GM12891 (cell line): ENCODE data around the gene CD163.

ENCODE experiments used
- DNase-seq: peaks from one replicate; pipeline ENCODE4 v3.0.0; 2011; ENCODE audit warnings: low spot score; ENCODE audit not compliant: insufficient read length
- FAIRE-seq: peaks from 2 replicates; lab custom pipeline; 2011; peaks lifted over from hg19 to GRCh38; lab: Jason Lieb, UNC
- PAX5 ChIP-seq: IDR thresholded peaks from 2 replicates; pipeline ENCODE4 v1.6.1; 2011; ENCODE audit warnings: low read length, moderate library complexity, mild to moderate bottlenecking; ENCODE audit not compliant: insufficient read depth, severe bottlenecking
- POLR2A ChIP-seq: IDR thresholded peaks from 2 replicates; pipeline ENCODE4 v1.6.1; 2011; ENCODE audit warnings: low read depth, low read length, control low read depth
- POLR2AphosphoS5 ChIP-seq: IDR thresholded peaks from 2 replicates; pipeline ENCODE4 v1.6.1; 2011; ENCODE audit warnings: low read depth, low read length, control low read depth
- POU2F2 ChIP-seq: IDR thresholded peaks from 2 replicates; pipeline ENCODE4 v1.6.1; 2011; ENCODE audit warnings: low read depth, mild to moderate bottlenecking, control low read depth, low read length, moderate library complexity
- SPI1 ChIP-seq: IDR thresholded peaks from 2 replicates; pipeline ENCODE4 v1.6.1; 2011; ENCODE audit warnings: low read depth, low read length, control low read depth
- TAF1 ChIP-seq: IDR thresholded peaks from 2 replicates; pipeline ENCODE4 v1.6.1; 2011; ENCODE audit warnings: low read depth, low read length, control low read depth

The CD163 gene

DNA sequence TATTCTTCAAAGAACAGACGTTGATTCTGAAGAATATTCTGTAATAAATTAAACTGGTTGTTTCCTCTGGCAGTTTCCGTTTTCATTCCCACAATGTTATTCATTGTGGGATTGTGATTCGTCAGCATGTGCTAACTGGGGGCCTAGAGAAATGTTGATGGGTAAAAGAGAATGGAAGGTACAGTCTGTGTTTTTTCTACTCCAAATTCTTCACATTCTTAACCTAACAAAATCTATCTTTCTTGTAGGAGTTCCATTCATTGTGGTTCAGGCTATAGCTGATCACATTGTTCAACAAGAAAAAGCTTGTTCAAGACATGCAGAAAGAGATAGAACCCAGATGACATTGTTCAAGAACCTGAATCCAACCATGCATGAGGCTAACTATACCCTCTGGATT, 5.9 kb downstream of the CD163 start:
- FAIRE-seq (no peak), DNase-seq (no peak)
- TF ChIP-seq POLR2AphosphoS5, result no peak
- no peak for TF ChIP-seq PAX5
- no peak for TF ChIP-seq POLR2A
- TF ChIP-seq TAF1, result no peak
- no peak for TF ChIP-seq POU2F2
- TF ChIP-seq SPI1, result no peak

DNA sequence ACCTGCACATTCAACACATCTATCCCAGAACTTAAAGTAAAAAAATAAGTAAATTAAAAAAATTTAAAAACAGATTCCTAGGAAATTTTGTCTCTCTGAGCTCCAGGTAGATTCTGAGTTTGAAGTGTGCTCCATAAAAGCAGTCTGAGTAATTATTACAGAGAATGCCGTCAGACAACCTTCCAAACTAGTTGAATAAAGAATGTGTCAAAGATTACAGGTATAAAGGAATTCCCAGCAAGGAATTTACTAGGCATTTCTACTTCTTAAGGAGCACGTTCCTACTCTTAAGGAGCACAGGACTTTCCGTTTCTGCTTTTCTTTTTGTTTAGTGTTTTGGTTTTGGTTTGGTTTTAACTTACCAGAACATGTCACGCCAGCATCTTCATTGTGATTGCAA, 7.1 kb downstream of the CD163 start:
- FAIRE-seq (no peak), DNase-seq (no peak)
- no peak for TF ChIP-seq POLR2AphosphoS5
- no peak for TF ChIP-seq PAX5
- TF ChIP-seq TAF1, result no peak
- TF ChIP-seq POLR2A, result no peak
- no peak for TF ChIP-seq POU2F2
- TF ChIP-seq SPI1, result no peak

DNA sequence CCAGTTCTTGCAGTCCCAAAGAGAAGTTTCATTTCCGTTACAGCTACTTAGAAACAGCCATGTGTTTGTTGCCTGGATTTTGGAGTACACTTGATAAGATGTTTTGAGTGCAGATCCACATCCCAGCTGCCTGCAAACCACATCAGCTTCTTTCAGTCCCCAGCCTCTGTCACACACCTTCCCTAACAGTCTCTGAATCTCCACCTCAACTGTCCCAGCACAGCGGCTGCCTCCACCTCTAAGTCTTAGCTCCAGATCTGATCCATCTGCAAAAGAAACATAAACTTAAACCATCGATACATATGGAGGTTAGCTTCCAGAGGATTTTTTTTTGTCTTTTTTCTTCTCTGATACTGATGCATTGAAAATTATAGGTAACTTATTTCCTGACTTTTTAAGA, 8.4 kb downstream of the CD163 start:
- no peak for FAIRE-seq
- no peak for DNase-seq
- TF ChIP-seq POU2F2, result no peak
- no peak for TF ChIP-seq POLR2A
- no peak for TF ChIP-seq TAF1
- TF ChIP-seq PAX5, result no peak

DNA sequence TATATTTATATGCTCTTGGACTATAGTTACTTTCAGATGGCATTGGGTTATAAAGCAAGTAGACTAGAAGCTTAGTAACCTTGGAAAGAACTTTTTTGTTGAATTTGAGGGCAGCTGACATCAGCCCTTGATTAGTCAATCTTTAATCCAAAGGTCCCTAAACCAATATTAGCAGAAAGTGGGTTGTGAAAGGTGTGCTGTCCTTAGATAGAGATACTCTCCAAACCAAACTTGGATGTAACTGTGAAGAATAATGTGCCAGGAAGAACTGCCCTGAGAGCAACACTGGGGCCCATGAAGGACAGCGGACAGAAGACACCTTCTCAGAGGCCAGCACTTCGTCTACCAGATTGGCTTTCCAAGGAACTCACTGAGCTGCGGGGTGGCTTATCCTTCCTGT, 10.6 kb downstream of the CD163 start:
- FAIRE-seq, result no peak
- TF ChIP-seq POLR2AphosphoS5 (no peak), POLR2A (no peak)
- no peak for DNase-seq

DNA sequence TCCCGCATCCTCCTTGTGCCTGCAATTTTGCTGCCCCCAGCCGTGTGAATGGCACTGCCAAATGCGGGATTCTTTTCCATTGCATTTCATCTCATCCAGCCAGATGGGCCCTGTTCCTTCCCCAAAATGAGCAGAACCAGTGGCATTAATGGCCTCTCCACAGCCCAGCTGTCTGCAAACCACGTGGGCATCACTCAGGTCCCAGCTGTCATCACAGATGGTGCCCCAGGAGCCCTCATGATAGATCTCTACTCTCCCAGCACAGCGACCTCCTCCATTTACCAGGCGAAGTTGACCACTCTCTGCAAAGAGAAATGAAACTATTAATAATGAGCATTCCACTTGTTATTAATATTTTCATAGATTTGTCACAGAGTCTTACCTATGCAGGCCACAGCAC, 17.1 kb downstream of the CD163 start:
- no peak for TF ChIP-seq POU2F2
- no peak for TF ChIP-seq SPI1
- no peak for TF ChIP-seq TAF1
- no peak for TF ChIP-seq PAX5
- no peak for TF ChIP-seq POLR2A
- TF ChIP-seq POLR2AphosphoS5, result no peak
- DNase-seq, result no peak
- FAIRE-seq, result no peak

DNA sequence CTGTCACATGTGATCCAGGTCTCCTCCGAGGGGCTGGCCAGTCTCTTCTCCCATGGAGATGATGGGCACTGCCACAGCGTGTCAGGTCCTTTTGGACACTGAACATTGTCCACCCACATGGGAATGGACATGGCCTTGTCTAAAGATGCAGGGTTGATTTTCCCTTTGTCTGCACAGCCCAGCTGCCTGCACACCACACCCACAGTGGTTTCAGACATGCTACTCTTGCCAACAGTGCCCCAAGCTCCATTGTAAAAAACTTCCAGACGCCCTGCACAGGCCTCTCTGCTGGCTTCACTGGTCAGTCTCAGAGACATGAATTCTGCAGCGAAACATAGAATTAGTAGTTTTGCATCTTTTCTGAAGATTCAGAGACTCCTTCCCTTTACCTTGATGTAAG, 18.5 kb downstream of the CD163 start:
- TF ChIP-seq POU2F2, result no peak
- TF ChIP-seq TAF1, result no peak
- TF ChIP-seq POLR2AphosphoS5, result no peak
- TF ChIP-seq SPI1, result no peak
- no peak for TF ChIP-seq PAX5
- TF ChIP-seq POLR2A, result no peak
- DNase-seq (no peak), FAIRE-seq (no peak)

DNA sequence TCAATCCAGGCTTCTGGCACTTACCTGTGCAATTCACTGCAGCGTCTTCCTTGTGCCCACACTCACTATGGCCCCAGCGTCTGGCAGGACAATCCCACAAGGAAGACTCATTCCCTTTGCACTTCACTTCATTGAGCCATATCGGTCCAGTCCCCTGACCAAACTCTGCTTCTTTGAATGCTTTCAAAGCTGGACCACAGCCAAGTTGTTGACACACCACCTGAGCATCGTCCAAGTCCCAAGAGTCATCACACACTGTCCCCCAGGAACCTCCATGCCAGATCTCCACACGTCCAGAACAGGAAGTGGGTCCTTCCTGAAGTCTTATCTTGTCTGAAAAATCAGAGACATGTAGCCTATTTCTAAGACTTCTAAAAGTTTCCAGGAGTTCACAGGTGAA, 20.2 kb downstream of the CD163 start:
- TF ChIP-seq PAX5 (no peak), SPI1 (no peak), POLR2A (no peak), TAF1 (no peak), POU2F2 (no peak), POLR2AphosphoS5 (no peak)
- DNase-seq, result no peak
- FAIRE-seq, result no peak

DNA sequence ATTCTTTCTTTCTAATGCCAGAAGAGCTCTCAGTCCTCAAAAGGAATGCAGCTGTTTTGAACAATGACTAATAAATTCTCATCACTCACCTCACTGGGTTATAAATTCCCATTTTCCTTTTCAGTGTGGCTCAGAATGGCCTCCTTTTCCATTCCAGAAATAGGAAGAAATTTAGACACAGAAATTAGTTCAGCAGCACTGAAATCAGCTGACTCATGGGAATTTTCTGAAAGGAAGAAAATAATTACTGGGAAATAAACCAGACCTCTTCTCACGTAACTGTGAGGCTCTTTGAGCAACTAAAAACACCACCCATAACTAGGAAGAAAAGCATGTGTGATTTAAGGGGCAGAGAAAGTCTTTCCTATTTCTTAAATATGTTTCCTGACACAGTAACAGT, 23.8 kb downstream of the CD163 start:
- DNase-seq (no peak), FAIRE-seq (no peak)
- TF ChIP-seq PAX5, result no peak
- TF ChIP-seq TAF1, result no peak
- no peak for TF ChIP-seq POLR2AphosphoS5
- no peak for TF ChIP-seq SPI1
- no peak for TF ChIP-seq POU2F2
- no peak for TF ChIP-seq POLR2A

DNA sequence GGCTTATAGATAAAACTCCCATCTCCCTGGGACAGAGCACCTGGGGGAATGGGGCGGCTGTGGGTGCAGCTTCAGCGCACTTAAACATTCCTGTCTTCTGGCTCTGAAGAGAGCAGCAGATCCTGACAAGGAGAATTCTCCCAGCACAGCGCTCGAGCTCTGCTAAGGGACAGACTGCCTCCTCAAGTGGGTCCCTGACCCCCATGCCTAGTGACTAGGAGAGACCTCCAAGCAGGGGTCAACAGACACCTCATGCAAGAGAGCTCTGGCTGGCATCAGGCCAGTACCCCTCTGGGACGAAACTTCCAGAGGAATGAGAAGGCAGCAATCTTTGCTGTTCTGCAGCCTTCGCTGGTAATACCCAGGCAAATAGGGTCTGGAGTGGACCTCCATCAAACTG, 31.5 kb downstream of the CD163 start:
- FAIRE-seq, result no peak

DNA sequence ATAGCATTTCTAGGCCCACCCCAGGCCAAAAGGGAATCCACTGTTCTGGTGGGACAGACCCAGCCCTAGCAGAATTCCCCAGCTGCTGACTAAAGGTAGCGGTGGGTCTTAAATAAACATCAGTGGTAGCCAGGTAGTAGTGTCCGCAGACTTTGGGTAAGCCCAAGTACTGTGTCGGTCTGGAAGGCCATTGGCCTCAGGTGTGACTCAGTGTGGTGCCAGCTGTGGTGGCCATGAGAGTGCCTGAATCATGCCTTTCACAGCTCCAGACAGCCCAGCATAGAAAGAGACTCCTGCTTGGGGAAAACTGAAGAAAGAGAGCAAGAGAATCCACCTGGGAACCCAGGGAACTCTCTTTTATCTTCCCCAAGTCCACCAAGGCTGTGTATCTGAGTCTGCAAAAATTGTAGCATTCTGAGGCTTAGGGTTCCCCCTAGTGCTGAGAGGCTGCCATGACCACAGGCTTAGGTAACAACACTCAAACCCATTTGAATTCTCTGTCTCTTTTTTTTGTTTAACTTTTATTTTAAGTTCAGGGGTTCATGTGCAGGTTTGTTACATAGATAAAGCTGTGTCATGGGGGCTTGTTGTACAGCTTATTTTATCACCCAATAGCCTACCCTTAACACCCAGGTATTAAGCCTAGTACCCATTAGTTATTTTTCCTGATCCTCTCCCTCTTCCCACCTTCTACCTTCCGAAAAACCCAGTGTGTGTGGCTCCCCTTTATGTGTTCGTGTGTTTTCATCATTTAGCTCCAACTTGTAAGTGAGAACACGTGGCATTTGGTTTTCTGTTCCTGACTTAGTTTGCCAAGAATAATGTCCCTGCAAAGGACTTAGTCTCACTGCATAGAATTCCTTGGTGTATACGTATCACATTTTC, 43.0 kb downstream of the CD163 start:
- FAIRE-seq (no peak), DNase-seq (peak; percentile 25)
- TF ChIP-seq SPI1 (no peak), PAX5 (no peak), POLR2A (no peak), POU2F2 (no peak), POLR2AphosphoS5 (no peak), TAF1 (no peak)

More for the DNA sequence above, 31.5 kb downstream of the CD163 start:
- DNase-seq, result no peak
- TF ChIP-seq SPI1 (no peak), POU2F2 (no peak), PAX5 (no peak), POLR2AphosphoS5 (no peak), POLR2A (no peak), TAF1 (no peak)
